ENCODE data around the gene C12orf57.

DNA sequence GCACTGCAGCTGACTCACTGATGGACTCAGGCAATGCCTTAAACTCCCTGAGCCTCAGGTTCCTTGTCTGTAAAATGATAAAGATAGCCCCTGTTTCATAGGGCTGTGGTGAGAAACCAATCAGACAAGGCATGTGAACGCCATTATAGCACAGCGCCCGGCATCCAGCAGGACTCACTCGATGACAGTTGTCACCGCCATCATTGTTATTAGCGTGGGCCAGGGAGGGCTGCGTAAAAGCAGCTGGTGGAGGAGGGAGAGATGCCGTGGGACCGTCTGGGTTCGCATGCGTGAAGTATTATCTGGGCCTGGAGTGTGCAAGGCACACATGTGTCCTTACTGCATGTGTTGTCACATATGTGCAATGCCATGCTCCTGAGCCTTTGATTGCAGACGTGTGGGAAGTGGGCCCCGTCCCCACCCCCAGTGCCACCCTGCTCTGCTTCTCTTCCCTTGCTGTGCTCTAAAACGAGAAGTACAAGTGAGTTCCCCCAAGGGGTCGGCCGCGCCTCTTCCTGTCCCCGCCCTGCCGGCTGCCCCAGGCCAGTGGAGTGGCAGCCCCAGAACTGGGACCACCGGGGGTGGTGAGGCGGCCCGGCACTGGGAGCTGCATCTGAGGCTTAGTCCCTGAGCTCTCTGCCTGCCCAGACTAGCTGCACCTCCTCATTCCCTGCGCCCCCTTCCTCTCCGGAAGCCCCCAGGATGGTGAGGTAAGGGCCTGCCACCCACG lies 7.2 kb downstream of the C12orf57 start, which contains the start of gene PTPN6:
- TF ChIP-seq, protein P1, sequence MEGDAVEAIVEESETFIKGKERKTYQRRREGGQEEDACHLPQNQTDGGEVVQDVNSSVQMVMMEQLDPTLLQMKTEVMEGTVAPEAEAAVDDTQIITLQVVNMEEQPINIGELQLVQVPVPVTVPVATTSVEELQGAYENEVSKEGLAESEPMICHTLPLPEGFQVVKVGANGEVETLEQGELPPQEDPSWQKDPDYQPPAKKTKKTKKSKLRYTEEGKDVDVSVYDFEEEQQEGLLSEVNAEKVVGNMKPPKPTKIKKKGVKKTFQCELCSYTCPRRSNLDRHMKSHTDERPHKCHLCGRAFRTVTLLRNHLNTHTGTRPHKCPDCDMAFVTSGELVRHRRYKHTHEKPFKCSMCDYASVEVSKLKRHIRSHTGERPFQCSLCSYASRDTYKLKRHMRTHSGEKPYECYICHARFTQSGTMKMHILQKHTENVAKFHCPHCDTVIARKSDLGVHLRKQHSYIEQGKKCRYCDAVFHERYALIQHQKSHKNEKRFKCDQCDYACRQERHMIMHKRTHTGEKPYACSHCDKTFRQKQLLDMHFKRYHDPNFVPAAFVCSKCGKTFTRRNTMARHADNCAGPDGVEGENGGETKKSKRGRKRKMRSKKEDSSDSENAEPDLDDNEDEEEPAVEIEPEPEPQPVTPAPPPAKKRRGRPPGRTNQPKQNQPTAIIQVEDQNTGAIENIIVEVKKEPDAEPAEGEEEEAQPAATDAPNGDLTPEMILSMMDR (conservative IDR thresholded peaks at IDR 0.05; ENCODE audit: low read depth in 2 of 2), result no peak
- TF ChIP-seq EZH2 (IDR thresholded peaks at IDR 0.05; ENCODE audit: low read depth, unreplicated experiment) (no peak), POLR2AphosphoS5 (IDR thresholded peaks at IDR 0.05; ENCODE audit: low read depth) (no peak)
- TF ChIP-seq, protein P2, sequence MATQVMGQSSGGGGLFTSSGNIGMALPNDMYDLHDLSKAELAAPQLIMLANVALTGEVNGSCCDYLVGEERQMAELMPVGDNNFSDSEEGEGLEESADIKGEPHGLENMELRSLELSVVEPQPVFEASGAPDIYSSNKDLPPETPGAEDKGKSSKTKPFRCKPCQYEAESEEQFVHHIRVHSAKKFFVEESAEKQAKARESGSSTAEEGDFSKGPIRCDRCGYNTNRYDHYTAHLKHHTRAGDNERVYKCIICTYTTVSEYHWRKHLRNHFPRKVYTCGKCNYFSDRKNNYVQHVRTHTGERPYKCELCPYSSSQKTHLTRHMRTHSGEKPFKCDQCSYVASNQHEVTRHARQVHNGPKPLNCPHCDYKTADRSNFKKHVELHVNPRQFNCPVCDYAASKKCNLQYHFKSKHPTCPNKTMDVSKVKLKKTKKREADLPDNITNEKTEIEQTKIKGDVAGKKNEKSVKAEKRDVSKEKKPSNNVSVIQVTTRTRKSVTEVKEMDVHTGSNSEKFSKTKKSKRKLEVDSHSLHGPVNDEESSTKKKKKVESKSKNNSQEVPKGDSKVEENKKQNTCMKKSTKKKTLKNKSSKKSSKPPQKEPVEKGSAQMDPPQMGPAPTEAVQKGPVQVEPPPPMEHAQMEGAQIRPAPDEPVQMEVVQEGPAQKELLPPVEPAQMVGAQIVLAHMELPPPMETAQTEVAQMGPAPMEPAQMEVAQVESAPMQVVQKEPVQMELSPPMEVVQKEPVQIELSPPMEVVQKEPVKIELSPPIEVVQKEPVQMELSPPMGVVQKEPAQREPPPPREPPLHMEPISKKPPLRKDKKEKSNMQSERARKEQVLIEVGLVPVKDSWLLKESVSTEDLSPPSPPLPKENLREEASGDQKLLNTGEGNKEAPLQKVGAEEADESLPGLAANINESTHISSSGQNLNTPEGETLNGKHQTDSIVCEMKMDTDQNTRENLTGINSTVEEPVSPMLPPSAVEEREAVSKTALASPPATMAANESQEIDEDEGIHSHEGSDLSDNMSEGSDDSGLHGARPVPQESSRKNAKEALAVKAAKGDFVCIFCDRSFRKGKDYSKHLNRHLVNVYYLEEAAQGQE (IDR thresholded peaks at IDR 0.05; ENCODE audit: unreplicated experiment), result no peak
